OCI-LY1 (cell line): ENCODE data around the gene IQSEC1.

Experiments
- H2AFZ ChIP-seq: fragments of 200-600 bp; sonication (generic), shearing (Covaris generic); 2 replicates; pipeline ENCODE4 v1.6.0; 2014; ENCODE audit warnings: antibody characterized with exemption, mild to moderate bottlenecking, low read length
- H3F3A ChIP-seq: fragments of 200-600 bp; sonication (generic), shearing (Covaris generic); 2 replicates; pipeline ENCODE4 v1.6.0; 2014; ENCODE audit warnings: mild to moderate bottlenecking, antibody characterized with exemption, low read length, moderate library complexity; ENCODE audit not compliant: insufficient read depth
- H3K27ac ChIP-seq: fragments of 200-600 bp; sonication (generic); 2 replicates; pipeline ENCODE4 v1.5.1; 2014; ENCODE audit warnings: low read length, mixed run types, mild to moderate bottlenecking, low read depth; ENCODE audit not compliant: poor library complexity, severe bottlenecking
- H3K27me3 ChIP-seq: fragments of 200-600 bp; sonication (generic); 2 replicates; pipeline ENCODE4 v1.6.0; 2014; ENCODE audit warnings: antibody characterized with exemption, mild to moderate bottlenecking, low read length, moderate library complexity; ENCODE audit not compliant: insufficient read depth
- H3K36me3 ChIP-seq: fragments of 200-600 bp; sonication (generic); 2 replicates; pipeline ENCODE4 v1.6.1; 2014; ENCODE audit warnings: mild to moderate bottlenecking, antibody characterized with exemption, low read length, moderate library complexity, mixed read lengths; ENCODE audit not compliant: insufficient read depth
- H3K4me1 ChIP-seq: fragments of 200-600 bp; sonication (generic); 2 replicates; pipeline ENCODE4 v1.5.1; 2014; ENCODE audit warnings: mild to moderate bottlenecking, low read length, moderate library complexity; ENCODE audit not compliant: insufficient read depth, severe bottlenecking
- H3K4me2 ChIP-seq: fragments of 200-600 bp; sonication (generic), shearing (Covaris generic); 2 replicates; pipeline ENCODE4 v1.6.1; 2014; ENCODE audit warnings: low read length
- H3K4me3 ChIP-seq: fragments of 200-600 bp; sonication (generic); 2 replicates; pipeline ENCODE4 v1.5.1; 2014; ENCODE audit warnings: low read length, low read depth, mild to moderate bottlenecking, mixed read lengths; ENCODE audit not compliant: poor library complexity, severe bottlenecking
- H3K79me2 ChIP-seq: fragments of 200-600 bp; shearing (Covaris generic); 2 replicates; pipeline ENCODE4 v1.6.1; 2016; ENCODE audit warnings: mixed run types, low read length, mixed read lengths; ENCODE audit not compliant: insufficient read depth
- H3K9ac ChIP-seq: fragments of 200-600 bp; sonication (generic), shearing (Covaris generic); 2 replicates; pipeline ENCODE4 v1.6.1; 2014; ENCODE audit warnings: mild to moderate bottlenecking, low read length, mixed read lengths
- H3K9me2 ChIP-seq: fragments of 200-600 bp; sonication (generic), shearing (Covaris generic); 2 replicates; pipeline ENCODE4 v1.6.1; 2014; ENCODE audit warnings: low read depth, mild to moderate bottlenecking, low read length, mixed read lengths
- H3K9me3 ChIP-seq: fragments of 200-600 bp; shearing (Covaris generic); 2 replicates; pipeline ENCODE4 v1.6.1; 2014; ENCODE audit warnings: low read length, mixed read lengths
- H4K20me1 ChIP-seq: fragments of 200-600 bp; sonication (generic), shearing (Covaris generic); 2 replicates; pipeline ENCODE4 v1.6.0; 2016; ENCODE audit warnings: mild to moderate bottlenecking, low read length; ENCODE audit not compliant: insufficient read depth
- CTCF ChIP-seq: fragments of 200-600 bp; sonication (generic), shearing (Covaris generic); IDR thresholded peaks from 2 replicates; pipeline ENCODE4 v1.5.1; 2017; ENCODE audit warnings: mild to moderate bottlenecking, antibody characterized with exemption, low read length, moderate library complexity, mixed read lengths
- EZH2 ChIP-seq: fragments of 200-600 bp; sonication (generic), shearing (Covaris generic); IDR thresholded peaks from 2 replicates; pipeline ENCODE4 v1.8.0; 2017; ENCODE audit warnings: borderline replicate concordance, mixed run types, mild to moderate bottlenecking, antibody characterized with exemption, low read length, moderate library complexity, mixed read lengths

The IQSEC1 gene

GRCh38 chr3:13064159-13064868 lies 8.9 kb downstream of the IQSEC1 start:
- Histone ChIP-seq H3K4me1 (no peaks in the 10 kb centered on the region), H3K4me3 (no peak overlapping the region), H3F3A (no peaks in the 10 kb centered on the region), H4K20me1 (no peaks in the 10 kb centered on the region), H3K4me2 (no peak overlapping the region), H3K27me3 (peaks cover 16% of the 10 kb centered on the region), H3K79me2 (no peaks in the 10 kb centered on the region), H3K27ac (no peak overlapping the region), H3K36me3 (no peaks in the 10 kb centered on the region), H2AFZ (no peak overlapping the region), H3K9me3 (no peaks in the 10 kb centered on the region), H3K9me2 (no peaks in the 10 kb centered on the region), H3K9ac (no peak overlapping the region)
- no peak for TF ChIP-seq CTCF
- TF ChIP-seq EZH2: no peak

GRCh38 chr3:13063225-13063624 lies 10.0 kb downstream of the IQSEC1 start:
- no peak overlapping the region for H2AFZ ChIP-seq
- H3K4me2 ChIP-seq: no peak overlapping the region
- no peak overlapping the region for H3K4me3 ChIP-seq
- no peaks in the 10 kb centered on the region for H3K9me3 ChIP-seq
- no peaks in the 10 kb centered on the region for H3K4me1 ChIP-seq
- no peaks in the 10 kb centered on the region for H4K20me1 ChIP-seq
- H3F3A ChIP-seq: no peaks in the 10 kb centered on the region
- no peaks in the 10 kb centered on the region for H3K9me2 ChIP-seq
- no peaks in the 10 kb centered on the region for H3K79me2 ChIP-seq
- peaks cover 12% of the 10 kb centered on the region for H3K27me3 ChIP-seq
- no peak overlapping the region for H3K27ac ChIP-seq
- TF ChIP-seq CTCF: no peak
- no peak for TF ChIP-seq EZH2
- no peak overlapping the region for H3K9ac ChIP-seq
- H3K36me3 ChIP-seq: no peaks in the 10 kb centered on the region

- Histone ChIP-seq H3F3A (no peaks in the 10 kb centered on the region), H3K9ac (no peak overlapping the region), H3K79me2 (no peaks in the 10 kb centered on the region), H3K4me1 (no peaks in the 10 kb centered on the region), H3K9me2 (no peaks in the 10 kb centered on the region), H4K20me1 (no peaks in the 10 kb centered on the region), H3K27ac (no peak overlapping the region), H3K4me3 (no peak overlapping the region), H3K9me3 (no peaks in the 10 kb centered on the region), H2AFZ (no peak overlapping the region), H3K36me3 (no peaks in the 10 kb centered on the region), H3K27me3 (peaks cover 12% of the 10 kb centered on the region), H3K4me2 (no peak overlapping the region)
- no peak for TF ChIP-seq EZH2
- no peak for TF ChIP-seq CTCF
Observed at GRCh38 chr3:13062647-13063046, 10.6 kb downstream of the IQSEC1 start.
